Ascending aorta (tissue), 2 donors: ENCODE results near the gene KCNH5. TPM values are rescaled to one million over a fixed set of nuclear protein-coding genes. Genes with fewer than 3 reads are reported as not detected.

Experiments used
- DNase-seq, 2 donors: peaks; one replicate each; pipeline ENCODE4 v3.0.0-alpha.2; 2019; ENCODE audit warnings: low spot score in 2 of 2
- H3K27ac ChIP-seq, 2 donors: fragments of 200-600 bp; sonication (generic); one replicate each; pipeline ENCODE4 v1.5.1; 2016 to 2017; ENCODE audit warnings: mild to moderate bottlenecking in 1 of 2
- H3K27me3 ChIP-seq: fragments of 200-600 bp; sonication (generic); one replicate; pipeline ENCODE4 v1.5.1; 2017
- H3K36me3 ChIP-seq, 2 donors: fragments of 200-600 bp; sonication (generic); one replicate each; pipeline ENCODE4 v1.5.1; 2016
- H3K4me1 ChIP-seq, 2 donors: fragments of 200-600 bp; sonication (generic); one replicate each; pipeline ENCODE4 v1.5.1; 2016 to 2017; ENCODE audit warnings: mild to moderate bottlenecking in 1 of 2
- H3K4me3 ChIP-seq, 2 donors: fragments of 200-600 bp; sonication (generic); one replicate each; pipeline ENCODE4 v1.5.1; 2016 to 2017; ENCODE audit warnings: mild to moderate bottlenecking in 1 of 2
- H3K9me3 ChIP-seq, 2 donors: fragments of 200-600 bp; sonication (generic); one replicate each; pipeline ENCODE4 v1.5.1; 2016
- intact Hi-C: fragments of 100-400 bp; cut with DNase I; formaldehyde crosslinking; loops from one replicate; pipeline ENCODE4 v1.15.1; 2023
- total RNA-seq: library from RNA; depleted of rRNA; stranded (reverse); fragments of >200 nt; gene quantifications from one replicate; pipeline ENCODE4 v1.1.0, GENCODE V29; 2016
- TF ChIP-seq, protein P1 (sequence below), 3 experiments: fragments of 200-600 bp in 2 of 3; fragments of 450-650 bp in 1 of 3; sonication (generic) in 2 of 3; IDR thresholded peaks; one replicate each; pipeline ENCODE4 v1.5.1; 2016 to 2019; ENCODE audit warnings: antibody characterized with exemption in 3 of 3, mild to moderate bottlenecking in 1 of 3, moderate library complexity in 1 of 3

Gene KCNH5
- total RNA-seq, 1 donor from 2014 or later = not detected

GRCh38 chr14:63026491-63026890 lies 18.8 kb downstream of the KCNH5 start:
- no peak for DNase-seq
- no peaks in the 10 kb centered on the region for H3K36me3 ChIP-seq
- no peaks in the 10 kb centered on the region for H3K27me3 ChIP-seq
- H3K27ac ChIP-seq = no peak overlapping the region
- intact Hi-C loops = no loop called here
- H3K4me1 ChIP-seq = no peaks in the 10 kb centered on the region
- no peaks in the 10 kb centered on the region for H3K9me3 ChIP-seq
- TF ChIP-seq, protein P1, sequence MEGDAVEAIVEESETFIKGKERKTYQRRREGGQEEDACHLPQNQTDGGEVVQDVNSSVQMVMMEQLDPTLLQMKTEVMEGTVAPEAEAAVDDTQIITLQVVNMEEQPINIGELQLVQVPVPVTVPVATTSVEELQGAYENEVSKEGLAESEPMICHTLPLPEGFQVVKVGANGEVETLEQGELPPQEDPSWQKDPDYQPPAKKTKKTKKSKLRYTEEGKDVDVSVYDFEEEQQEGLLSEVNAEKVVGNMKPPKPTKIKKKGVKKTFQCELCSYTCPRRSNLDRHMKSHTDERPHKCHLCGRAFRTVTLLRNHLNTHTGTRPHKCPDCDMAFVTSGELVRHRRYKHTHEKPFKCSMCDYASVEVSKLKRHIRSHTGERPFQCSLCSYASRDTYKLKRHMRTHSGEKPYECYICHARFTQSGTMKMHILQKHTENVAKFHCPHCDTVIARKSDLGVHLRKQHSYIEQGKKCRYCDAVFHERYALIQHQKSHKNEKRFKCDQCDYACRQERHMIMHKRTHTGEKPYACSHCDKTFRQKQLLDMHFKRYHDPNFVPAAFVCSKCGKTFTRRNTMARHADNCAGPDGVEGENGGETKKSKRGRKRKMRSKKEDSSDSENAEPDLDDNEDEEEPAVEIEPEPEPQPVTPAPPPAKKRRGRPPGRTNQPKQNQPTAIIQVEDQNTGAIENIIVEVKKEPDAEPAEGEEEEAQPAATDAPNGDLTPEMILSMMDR (IDR thresholded peaks at IDR 0.05) = no peak
- no peak overlapping the region for H3K4me3 ChIP-seq

DNA sequence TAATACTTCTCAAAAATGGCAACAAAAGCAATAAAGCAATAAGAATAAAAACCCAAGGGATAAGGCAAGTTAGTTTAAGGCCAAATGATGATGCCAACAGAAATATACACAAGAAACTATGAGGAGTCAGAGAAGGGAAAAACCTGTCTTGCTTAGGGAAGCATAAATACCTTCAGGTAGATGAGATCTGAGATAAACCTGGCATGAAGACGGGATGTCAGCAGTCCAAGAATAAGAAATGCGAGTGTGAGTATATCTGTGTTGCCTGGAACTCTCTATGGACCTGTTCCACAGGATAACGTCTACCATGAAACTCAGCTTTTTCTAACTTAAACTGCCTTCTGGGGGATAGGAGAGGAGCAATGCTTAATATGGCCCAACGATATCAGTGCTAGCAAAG lies 30.6 kb downstream of the KCNH5 start:
- Histone ChIP-seq H3K36me3 (no peaks in the 10 kb centered on the region), H3K4me1 (no peaks in the 10 kb centered on the region), H3K27ac (no peak overlapping the region), H3K9me3 (no peaks in the 10 kb centered on the region), H3K27me3 (no peaks in the 10 kb centered on the region), H3K4me3 (no peak overlapping the region)
- no peak for DNase-seq
- TF ChIP-seq, protein P1 (IDR thresholded peaks at IDR 0.05) = no peak
- intact Hi-C loops = no loop called here

DNA sequence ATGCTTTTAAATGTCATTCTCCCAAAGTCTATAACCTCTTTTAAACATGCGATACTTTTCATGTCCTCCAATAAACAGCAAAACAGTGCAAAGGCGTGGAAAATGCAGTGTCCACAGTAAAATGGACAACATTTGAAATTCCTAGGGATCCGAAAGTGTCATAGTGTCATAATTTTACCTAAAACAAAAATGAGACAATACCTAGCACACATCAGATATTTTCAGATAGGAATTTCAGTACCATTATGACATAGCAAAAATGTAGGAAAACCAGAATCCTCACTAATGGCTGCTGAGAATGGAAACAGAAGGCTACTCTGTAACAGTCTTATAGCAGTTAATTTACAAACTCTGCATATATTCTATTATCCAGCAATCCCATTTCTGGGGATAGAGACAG lies 33.1 kb downstream of the KCNH5 start:
- intact Hi-C loops = no loop called here
- Histone ChIP-seq H3K4me1 (no peaks in the 10 kb centered on the region), H3K9me3 (no peaks in the 10 kb centered on the region), H3K27me3 (no peaks in the 10 kb centered on the region), H3K4me3 (no peak overlapping the region), H3K27ac (no peak overlapping the region), H3K36me3 (no peaks in the 10 kb centered on the region)
- no peak for DNase-seq
- TF ChIP-seq, protein P1 (IDR thresholded peaks at IDR 0.05) = no peak

GRCh38 chr14:63011623-63012022 lies 33.6 kb downstream of the KCNH5 start:
- H3K36me3 ChIP-seq = no peaks in the 10 kb centered on the region
- no peaks in the 10 kb centered on the region for H3K9me3 ChIP-seq
- no peaks in the 10 kb centered on the region for H3K4me1 ChIP-seq
- intact Hi-C loops = no loop called here
- no peaks in the 10 kb centered on the region for H3K27me3 ChIP-seq
- H3K4me3 ChIP-seq = no peak overlapping the region
- no peak overlapping the region for H3K27ac ChIP-seq
- TF ChIP-seq, protein P1 (IDR thresholded peaks at IDR 0.05) = no peak
- DNase-seq = no peak

- Histone ChIP-seq H3K4me3 (no peak overlapping the region), H3K27ac (no peak overlapping the region), H3K4me1 (no peaks in the 10 kb centered on the region), H3K27me3 (no peaks in the 10 kb centered on the region), H3K36me3 (no peaks in the 10 kb centered on the region), H3K9me3 (no peaks in the 10 kb centered on the region)
- TF ChIP-seq, protein P1 (IDR thresholded peaks at IDR 0.05) = no peak
- intact Hi-C loops = no loop called here
- DNase-seq = no peak
Observed at GRCh38 chr14:63009495-63009894, 35.8 kb downstream of the KCNH5 start.

DNA sequence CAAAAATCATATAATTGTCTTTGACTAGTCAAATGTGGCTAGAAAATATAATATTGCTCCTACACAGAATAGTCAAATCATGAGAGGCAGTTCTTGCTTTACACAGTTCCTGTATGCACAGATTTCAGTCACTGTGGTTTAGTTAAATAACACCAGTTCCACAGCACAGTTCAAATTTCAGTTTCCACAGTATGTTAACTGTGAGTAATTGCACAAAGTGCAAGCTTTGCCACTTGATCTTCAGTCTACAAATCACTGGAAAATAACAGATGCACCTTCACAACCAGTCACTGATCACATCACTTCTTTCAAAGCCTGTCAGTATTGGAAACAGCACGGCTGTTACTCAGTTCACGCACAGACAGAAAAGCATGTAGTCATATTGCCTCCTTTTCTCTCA lies 38.7 kb downstream of the KCNH5 start:
- no peaks in the 10 kb centered on the region for H3K9me3 ChIP-seq
- TF ChIP-seq, protein P1 (IDR thresholded peaks at IDR 0.05) = no peak
- intact Hi-C loops = no loop called here

More for the DNA sequence above, 38.7 kb downstream of the KCNH5 start:
- Histone ChIP-seq H3K27me3 (no peaks in the 10 kb centered on the region), H3K27ac (no peak overlapping the region), H3K36me3 (no peaks in the 10 kb centered on the region), H3K4me3 (no peak overlapping the region), H3K4me1 (no peaks in the 10 kb centered on the region)
- DNase-seq = no peak
